Activated naive CD4-positive, alpha-beta T cell treated with anti-CD3 and anti-CD28 coated beads, Interleukin-2, amount 50 U/mL, for 24 hours (primary cell): ENCODE data around the gene GSE1.

Experiments used
- H3K27ac Mint-ChIP-seq: one replicate; pipeline ENCODE4 v1.8.0; 2021; ENCODE audit warnings: mild to moderate bottlenecking, mixed read lengths
- H3K27me3 Mint-ChIP-seq: one replicate; pipeline ENCODE4 v1.8.0; 2021; ENCODE audit warnings: mixed read lengths
- H3K36me3 Mint-ChIP-seq: one replicate; pipeline ENCODE4 v1.8.0; 2021; ENCODE audit warnings: mixed read lengths
- H3K4me1 Mint-ChIP-seq: one replicate; pipeline ENCODE4 v1.8.0; 2021; ENCODE audit warnings: mixed read lengths
- H3K4me3 Mint-ChIP-seq: one replicate; pipeline ENCODE4 v1.8.0; 2021; ENCODE audit warnings: mild to moderate bottlenecking, mixed read lengths
- H3K9me3 Mint-ChIP-seq: one replicate; pipeline ENCODE4 v1.8.0; 2021; ENCODE audit warnings: mixed read lengths

Gene GSE1

GRCh38 chr16:85626191-85626981 is 13.3 kb downstream of the GSE1 start:
- peaks cover 15% of the 10 kb centered on the region for H3K4me1 Mint-ChIP-seq
- no peaks in the 10 kb centered on the region for H3K27me3 Mint-ChIP-seq
- H3K27ac Mint-ChIP-seq = no peak overlapping the region
- H3K9me3 Mint-ChIP-seq = no peaks in the 10 kb centered on the region
- H3K4me3 Mint-ChIP-seq = no peak overlapping the region
- peaks cover 3% of the 10 kb centered on the region for H3K36me3 Mint-ChIP-seq

GRCh38 chr16:85627089-85627488 is 14.0 kb downstream of the GSE1 start:
- Mint-ChIP-seq H3K9me3 (no peaks in the 10 kb centered on the region), H3K4me1 (peaks cover 15% of the 10 kb centered on the region), H3K4me3 (no peak overlapping the region), H3K27me3 (no peaks in the 10 kb centered on the region), H3K27ac (no peak overlapping the region), H3K36me3 (peaks cover 3% of the 10 kb centered on the region)

DNA sequence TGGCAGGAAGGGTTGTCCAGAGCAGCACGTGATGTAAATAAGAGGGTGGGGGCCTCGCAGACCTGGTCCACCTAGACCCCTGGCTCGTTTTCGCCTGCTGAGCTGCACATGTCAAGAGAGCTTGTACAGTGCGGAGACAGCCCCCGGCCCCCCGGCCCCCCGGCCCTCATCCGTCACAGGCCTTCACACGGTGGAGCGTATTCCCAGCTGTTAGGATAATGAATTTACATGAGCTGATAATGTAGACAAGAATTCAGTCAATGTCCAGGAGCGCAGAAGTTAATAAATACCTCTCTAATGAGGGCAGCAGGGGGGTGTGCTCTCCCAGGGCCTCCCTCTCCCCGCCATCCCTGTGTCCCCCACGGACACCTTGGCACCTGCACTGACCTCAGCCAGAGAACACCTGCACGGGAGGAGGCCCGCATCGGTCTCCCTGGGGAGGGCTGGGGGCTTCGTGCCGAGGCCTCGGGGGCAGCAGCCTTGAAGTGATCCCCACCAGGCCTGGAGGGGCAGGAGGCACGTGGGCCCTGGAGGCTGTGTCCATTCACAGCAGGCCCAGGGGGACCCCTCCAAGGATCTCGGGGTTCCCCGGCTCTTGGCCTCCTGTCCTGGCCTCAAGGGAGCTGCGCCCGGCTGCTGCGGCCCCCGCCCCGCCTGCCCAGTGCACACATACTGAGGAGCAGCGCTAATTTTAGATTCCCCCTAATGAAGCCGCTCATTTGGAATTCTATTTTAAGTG is 14.6 kb downstream of the GSE1 start:
- peaks cover 10% of the 10 kb centered on the region for H3K4me1 Mint-ChIP-seq
- H3K36me3 Mint-ChIP-seq = peaks cover 3% of the 10 kb centered on the region
- H3K27ac Mint-ChIP-seq = no peak overlapping the region
- H3K9me3 Mint-ChIP-seq = no peaks in the 10 kb centered on the region
- H3K4me3 Mint-ChIP-seq = no peak overlapping the region
- H3K27me3 Mint-ChIP-seq = no peaks in the 10 kb centered on the region

- Mint-ChIP-seq H3K9me3 (no peaks in the 10 kb centered on the region), H3K27ac (no peak overlapping the region), H3K4me1 (peaks cover 10% of the 10 kb centered on the region)
These were observed 15.1 kb downstream of the GSE1 start for GRCh38 chr16:85628265-85628556.

GRCh38 chr16:85628645-85629044 is 15.5 kb downstream of the GSE1 start:
- peaks cover 10% of the 10 kb centered on the region for H3K4me1 Mint-ChIP-seq
- H3K36me3 Mint-ChIP-seq = peaks cover 3% of the 10 kb centered on the region
- H3K27ac Mint-ChIP-seq = no peak overlapping the region
- no peaks in the 10 kb centered on the region for H3K27me3 Mint-ChIP-seq
- no peaks in the 10 kb centered on the region for H3K9me3 Mint-ChIP-seq
- H3K4me3 Mint-ChIP-seq = no peak overlapping the region

More at GRCh38 chr16:85628265-85628556, 15.1 kb downstream of the GSE1 start:
- H3K36me3 Mint-ChIP-seq = peaks cover 3% of the 10 kb centered on the region
- no peak overlapping the region for H3K4me3 Mint-ChIP-seq
- H3K27me3 Mint-ChIP-seq = no peaks in the 10 kb centered on the region

- H3K9me3 Mint-ChIP-seq = no peaks in the 10 kb centered on the region
- no peak overlapping the region for H3K4me3 Mint-ChIP-seq
- no peak overlapping the region for H3K27ac Mint-ChIP-seq
- H3K4me1 Mint-ChIP-seq = peaks cover 10% of the 10 kb centered on the region
- H3K27me3 Mint-ChIP-seq = no peaks in the 10 kb centered on the region
- H3K36me3 Mint-ChIP-seq = peaks cover 3% of the 10 kb centered on the region
These were observed 16.2 kb downstream of the GSE1 start for GRCh38 chr16:85629326-85629725.

GRCh38 chr16:85629853-85630252 is 16.7 kb downstream of the GSE1 start:
- no peak overlapping the region for H3K4me3 Mint-ChIP-seq
- no peak overlapping the region for H3K27ac Mint-ChIP-seq
- peaks cover 10% of the 10 kb centered on the region for H3K4me1 Mint-ChIP-seq
- H3K36me3 Mint-ChIP-seq = peaks cover 3% of the 10 kb centered on the region
- no peaks in the 10 kb centered on the region for H3K27me3 Mint-ChIP-seq
- H3K9me3 Mint-ChIP-seq = no peaks in the 10 kb centered on the region

DNA sequence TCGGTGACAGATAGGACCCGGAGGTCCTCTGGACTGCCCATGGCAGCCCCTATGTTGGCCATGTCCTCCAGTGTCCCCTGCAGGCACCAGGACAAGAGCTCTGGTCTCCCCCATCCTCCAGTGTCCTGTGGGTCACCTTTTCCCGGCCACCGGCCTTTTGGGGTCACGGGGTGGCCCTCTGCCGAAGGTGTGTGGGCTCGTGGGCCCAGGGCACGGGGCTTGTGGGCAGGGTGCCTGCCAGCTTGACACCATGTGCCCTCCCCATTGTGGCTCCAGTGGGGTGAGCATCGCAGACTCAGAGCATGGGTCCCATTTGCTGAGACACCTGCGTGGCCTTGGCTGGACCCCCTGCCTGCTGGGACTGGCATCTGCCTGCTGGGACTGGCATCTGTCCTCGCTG is 18.1 kb downstream of the GSE1 start:
- Mint-ChIP-seq H3K27ac (no peak overlapping the region), H3K36me3 (peaks cover 3% of the 10 kb centered on the region), H3K4me3 (no peak overlapping the region), H3K9me3 (no peaks in the 10 kb centered on the region), H3K4me1 (peaks cover 10% of the 10 kb centered on the region), H3K27me3 (no peaks in the 10 kb centered on the region)

DNA sequence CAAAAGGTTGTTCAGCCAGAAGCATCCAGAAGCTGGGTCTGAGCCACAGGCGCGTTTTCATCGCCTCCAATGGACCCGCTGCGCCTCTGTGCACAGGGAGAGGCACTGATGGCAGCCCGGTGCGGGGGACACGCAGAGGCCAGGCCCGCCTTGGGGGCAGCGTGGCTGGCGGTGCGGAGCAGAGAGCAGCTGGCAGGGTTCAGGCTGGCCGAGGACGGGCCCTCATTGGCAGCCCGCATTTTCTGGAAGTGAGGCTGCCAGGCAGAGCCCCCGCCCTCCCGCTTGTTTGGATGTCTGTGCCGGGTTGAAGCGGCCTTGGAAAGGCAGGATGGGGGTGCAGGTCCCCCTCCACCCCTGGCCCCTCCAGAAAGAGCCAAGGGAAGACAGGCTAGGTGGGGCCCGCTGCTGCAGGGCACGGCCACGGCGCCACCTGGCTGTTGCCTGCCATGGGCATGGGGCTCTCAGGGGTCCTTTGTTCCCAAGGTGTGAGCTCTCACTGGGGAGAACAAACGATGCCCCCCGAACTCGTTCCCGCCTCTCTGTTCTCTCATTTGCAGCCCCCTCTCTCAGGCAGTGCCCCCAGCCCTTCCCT is 18.8 kb downstream of the GSE1 start:
- Mint-ChIP-seq H3K9me3 (no peaks in the 10 kb centered on the region), H3K27me3 (no peaks in the 10 kb centered on the region), H3K4me3 (no peak overlapping the region), H3K36me3 (peaks cover 3% of the 10 kb centered on the region), H3K27ac (no peak overlapping the region), H3K4me1 (peaks cover 6% of the 10 kb centered on the region)

DNA sequence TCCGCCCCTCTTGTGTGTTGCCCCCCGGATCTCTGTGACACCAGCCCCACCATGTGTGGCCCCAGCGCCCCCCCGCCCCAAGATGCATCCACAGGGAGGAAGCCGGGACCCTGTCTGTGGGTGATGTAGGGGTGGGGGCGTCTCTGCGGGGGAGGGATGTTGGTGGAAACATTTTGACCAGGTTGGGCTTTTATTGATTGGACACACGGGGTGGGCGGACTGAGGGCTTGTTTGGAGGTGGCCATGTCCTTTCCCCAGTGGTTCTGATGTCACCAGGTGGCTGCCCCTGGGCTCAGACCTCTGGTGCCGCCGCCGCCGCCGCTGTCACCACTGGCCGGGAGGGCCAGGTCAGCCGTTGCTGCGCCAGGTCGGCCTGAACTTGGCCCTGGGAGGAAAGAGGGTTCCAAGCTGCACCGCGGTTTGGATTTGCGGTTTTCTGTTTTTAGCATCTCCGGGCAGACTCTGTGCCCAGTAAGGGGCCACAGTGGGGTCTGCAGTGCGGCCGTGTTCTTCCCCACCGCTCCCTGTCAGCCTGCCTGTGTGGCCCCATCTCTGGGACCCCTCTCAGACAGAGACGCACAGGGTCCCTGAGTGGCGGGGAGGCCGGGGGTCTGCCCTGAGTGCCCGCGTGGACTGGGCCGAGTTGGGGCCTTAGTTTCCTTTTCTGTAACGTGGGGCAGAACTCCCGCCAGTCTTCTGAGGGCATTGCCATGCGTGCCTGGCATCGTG is 19.8 kb downstream of the GSE1 start:
- peaks cover 6% of the 10 kb centered on the region for H3K4me1 Mint-ChIP-seq
- H3K36me3 Mint-ChIP-seq = peaks cover 3% of the 10 kb centered on the region
- no peaks in the 10 kb centered on the region for H3K9me3 Mint-ChIP-seq
- H3K4me3 Mint-ChIP-seq = no peak overlapping the region
- no peak overlapping the region for H3K27ac Mint-ChIP-seq
- H3K27me3 Mint-ChIP-seq = no peaks in the 10 kb centered on the region

DNA sequence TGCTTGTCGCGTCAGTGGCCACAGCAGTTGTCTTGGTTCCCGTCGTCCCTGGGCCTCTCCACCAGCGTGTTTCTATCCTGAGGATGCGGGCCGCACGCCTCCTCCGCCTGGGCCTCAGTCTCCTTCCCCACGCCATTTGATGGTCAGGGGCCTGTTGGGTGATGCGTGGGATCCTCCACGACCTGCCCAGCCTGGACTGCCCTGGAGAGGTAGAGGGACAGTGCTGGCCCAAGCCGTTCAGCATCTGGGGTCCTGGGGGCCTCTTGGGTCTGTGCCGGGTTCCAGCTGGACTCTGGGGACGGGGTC is 20.3 kb downstream of the GSE1 start:
- Mint-ChIP-seq H3K27ac (no peak overlapping the region), H3K36me3 (peaks cover 3% of the 10 kb centered on the region), H3K4me3 (no peak overlapping the region), H3K27me3 (no peaks in the 10 kb centered on the region), H3K4me1 (peaks cover 6% of the 10 kb centered on the region), H3K9me3 (no peaks in the 10 kb centered on the region)

- H3K9me3 Mint-ChIP-seq = no peaks in the 10 kb centered on the region
- H3K36me3 Mint-ChIP-seq = peaks cover 3% of the 10 kb centered on the region
- peaks cover 2% of the 10 kb centered on the region for H3K4me1 Mint-ChIP-seq
- H3K27me3 Mint-ChIP-seq = no peaks in the 10 kb centered on the region
- H3K4me3 Mint-ChIP-seq = no peak overlapping the region
- no peak overlapping the region for H3K27ac Mint-ChIP-seq
These were observed 20.8 kb downstream of the GSE1 start for GRCh38 chr16:85633888-85634287.

DNA sequence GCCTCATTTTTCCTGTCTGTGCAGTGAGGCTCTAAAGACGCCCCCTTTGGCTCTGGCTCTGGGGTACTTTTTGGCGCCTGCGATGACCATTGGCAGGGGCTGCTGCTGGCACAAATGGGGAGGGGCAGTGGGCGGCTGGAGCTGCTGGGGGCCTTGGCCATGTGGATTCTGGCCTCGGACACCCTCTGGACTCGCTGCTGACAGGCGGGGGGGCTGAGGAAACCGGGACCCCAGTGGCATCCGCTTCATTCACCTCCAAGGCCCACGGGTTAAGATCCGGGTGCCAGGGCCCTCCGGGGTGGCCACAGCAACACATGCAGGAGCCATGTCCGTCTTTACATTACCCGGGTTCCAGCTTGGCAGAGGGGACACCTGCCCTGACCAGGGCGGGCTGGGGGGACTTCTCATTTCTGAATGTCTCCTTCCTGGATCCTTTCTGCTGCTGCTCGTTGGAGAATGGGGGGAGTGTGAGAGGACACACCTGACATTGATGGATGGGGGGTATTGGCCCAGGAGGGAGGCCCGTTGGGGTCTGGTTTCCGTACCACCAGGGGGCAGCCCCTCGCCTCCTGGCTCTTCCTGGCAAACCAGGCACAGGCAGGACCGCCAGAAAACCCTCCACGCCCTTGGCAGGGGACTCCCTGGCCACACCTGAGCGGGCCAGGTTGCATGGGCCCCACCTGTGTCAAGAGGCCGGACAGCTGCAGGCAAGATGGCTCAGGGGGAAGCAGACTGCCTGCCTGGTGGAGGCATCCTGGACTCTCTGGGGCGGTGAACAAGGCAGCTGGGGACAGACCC is 21.8 kb downstream of the GSE1 start:
- H3K4me3 Mint-ChIP-seq = no peak overlapping the region
- H3K9me3 Mint-ChIP-seq = no peaks in the 10 kb centered on the region
- H3K4me1 Mint-ChIP-seq = no peaks in the 10 kb centered on the region
- H3K36me3 Mint-ChIP-seq = no peaks in the 10 kb centered on the region
- H3K27ac Mint-ChIP-seq = no peak overlapping the region
- H3K27me3 Mint-ChIP-seq = no peaks in the 10 kb centered on the region

DNA sequence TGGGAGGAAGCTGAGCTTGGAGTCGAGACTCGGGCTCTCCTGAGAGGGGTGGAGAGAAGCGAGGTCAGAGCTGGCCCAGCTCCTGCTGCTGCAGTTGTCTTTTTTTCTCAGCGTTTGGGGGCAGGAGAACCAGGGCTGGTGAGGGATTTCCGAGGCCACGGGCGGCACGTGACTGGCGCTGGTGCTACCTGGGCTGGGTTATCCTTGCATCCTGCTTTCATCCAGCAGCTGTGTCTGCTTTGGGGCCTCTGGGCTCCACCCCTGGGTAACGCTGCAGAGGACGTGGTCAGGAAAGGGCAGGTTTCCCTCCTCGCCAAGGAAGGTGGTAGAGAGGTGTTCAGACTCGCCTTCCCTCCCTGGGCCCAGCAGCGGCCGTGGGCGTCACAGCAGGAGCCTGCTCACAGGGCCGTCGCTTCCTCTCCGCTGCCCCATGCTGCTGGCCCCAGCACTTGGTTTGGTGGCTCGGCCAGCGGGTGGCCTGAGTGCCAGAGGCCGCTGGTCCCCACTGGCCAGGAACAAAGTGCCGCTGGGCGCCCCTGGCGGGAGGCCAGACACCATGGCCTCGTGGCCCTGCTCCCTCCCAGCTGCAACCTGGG is 22.5 kb downstream of the GSE1 start:
- Mint-ChIP-seq H3K27ac (no peak overlapping the region), H3K27me3 (no peaks in the 10 kb centered on the region), H3K9me3 (no peaks in the 10 kb centered on the region), H3K36me3 (no peaks in the 10 kb centered on the region), H3K4me3 (no peak overlapping the region), H3K4me1 (no peaks in the 10 kb centered on the region)

DNA sequence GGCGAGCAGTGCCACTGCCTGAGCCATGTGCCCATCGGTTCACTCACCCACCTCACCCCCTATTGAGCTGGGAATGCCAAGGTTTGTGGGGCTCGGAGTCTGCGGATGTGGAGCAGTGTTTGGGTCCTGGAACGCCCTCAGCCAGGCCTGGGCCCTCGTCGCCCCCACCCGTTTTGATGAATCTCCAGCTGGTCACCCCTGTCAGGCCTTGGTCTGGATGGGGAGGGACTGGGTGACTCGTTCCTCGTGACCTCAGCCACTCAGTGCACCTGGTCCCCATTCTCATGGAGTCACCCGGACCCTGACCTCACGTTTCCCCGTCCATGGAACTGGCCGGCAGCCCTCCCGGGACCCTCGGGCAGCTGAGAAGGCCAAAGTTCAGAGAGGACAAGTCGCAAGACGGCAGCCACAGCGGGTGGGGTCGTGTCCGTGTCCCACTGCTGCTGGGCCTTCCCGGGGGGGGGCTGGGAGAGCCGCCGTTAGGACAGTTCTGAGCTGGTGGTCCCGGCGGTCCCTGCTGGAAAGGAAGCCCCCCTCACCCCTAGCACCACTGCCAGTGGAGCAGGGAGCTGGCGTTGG is 23.2 kb downstream of the GSE1 start:
- Mint-ChIP-seq H3K9me3 (no peaks in the 10 kb centered on the region), H3K27me3 (no peaks in the 10 kb centered on the region), H3K27ac (no peak overlapping the region), H3K4me1 (no peaks in the 10 kb centered on the region), H3K4me3 (no peak overlapping the region), H3K36me3 (no peaks in the 10 kb centered on the region)
